GM19438 (cell line): Measurements from ENCODE around the gene HOXB3.
A peak's percentile ranks its signal among the peaks of the same experiment; 100 is the strongest.

Source experiments
- ATAC-seq: cut with Tn5 transposase; IDR thresholded peaks from one replicate; pipeline ENCODE4 v1.9.1; 2021; ENCODE audit warnings: low read depth; ENCODE audit not compliant: unreplicated experiment

Gene HOXB3

DNA sequence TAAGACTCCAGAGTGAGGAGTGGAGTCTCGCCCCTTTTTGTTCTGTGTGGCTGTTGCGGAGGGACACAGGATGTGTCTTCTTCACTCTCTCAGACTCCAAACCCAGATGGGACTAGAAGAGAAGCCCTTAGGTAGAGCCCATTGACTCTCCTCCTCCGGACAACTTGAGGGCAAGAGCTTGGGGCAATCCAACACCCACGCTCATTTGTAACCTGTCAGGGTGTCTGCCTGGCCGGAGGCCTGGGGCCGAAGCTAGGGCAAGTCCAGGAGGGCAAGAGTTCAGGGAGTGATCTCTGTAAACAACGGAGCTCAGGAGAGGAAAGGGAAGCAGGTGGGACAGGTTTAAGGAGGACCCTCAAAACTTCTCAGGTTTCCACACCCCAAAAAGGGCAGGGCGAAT lies 57.8 kb downstream of the HOXB3 start:
- ATAC-seq = no peak

DNA sequence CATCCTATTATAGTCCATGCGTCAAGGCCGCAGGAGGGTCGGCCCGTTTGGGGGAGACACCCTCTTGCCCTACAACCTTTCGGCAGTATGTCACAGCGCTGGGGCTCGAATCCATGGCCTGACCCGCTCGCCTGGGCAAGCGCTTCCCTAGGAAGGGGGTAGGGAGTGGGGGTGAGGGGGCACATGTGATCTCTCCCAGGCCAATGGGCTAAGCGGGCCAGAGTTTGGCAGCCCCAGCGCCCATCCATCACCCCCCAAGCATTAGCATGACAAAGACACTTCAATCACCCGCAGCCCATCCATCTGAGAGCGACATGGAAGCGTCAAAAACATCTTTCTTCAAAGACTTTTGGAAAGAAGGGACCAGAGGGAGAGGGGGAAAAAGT lies 59.2 kb downstream of the HOXB3 start, which contains the start of gene HOXB1:
Gene HOXB1 (minus strand): TSS at position 125 of the 386 bp plus-strand sequence. CDS start 107 bp downstream, at position 18.
- ATAC-seq = no peak

DNA sequence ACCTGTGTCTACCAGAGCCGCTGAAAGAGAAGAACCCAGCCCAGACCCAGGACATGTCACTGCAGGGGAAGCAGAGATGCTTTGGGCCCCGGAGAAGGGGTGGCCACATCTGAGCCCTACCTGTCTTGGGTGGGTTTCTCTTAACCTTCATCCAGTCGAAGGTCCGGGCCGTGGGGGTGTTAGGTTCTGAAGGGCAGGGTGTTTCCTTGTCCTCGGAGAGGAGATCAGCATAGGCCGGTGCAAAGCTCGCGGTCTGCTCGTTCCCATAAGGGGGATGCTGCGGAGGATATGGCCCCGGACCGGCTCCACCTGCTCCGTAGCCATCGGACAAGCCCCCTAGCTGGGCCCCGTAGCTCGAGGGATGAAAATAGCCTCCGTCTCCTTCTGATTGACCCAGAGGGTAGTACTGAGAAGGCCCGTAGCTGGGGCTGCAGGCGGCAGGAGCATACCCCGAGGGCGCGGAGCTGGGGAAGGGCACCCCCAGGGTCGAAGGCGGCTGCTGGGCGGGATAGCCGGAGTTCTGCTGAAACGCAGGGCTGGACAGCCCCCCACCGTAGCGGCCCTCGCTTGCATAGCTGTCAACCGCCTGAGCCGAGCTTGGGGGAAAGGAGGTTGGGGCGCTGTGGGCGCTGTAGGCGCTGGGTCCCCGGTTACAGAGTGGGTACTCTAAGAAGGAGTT lies 59.7 kb downstream of the HOXB3 start:
- no peak for ATAC-seq

DNA sequence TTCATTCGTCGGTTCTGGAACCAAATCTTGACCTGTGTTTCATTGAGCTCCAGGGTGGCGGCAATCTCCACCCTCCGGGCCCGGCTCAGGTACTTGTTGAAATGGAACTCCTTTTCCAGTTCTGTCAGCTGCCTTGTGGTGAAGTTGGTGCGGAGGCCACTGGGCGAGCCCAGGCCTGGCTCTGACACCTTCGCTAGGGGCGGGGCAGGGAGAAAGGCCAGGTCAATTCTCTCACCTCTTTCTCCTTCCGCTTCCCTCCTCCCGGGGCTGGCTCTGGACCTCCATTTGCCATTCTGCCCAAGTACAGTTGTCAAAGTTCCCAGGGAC lies 60.4 kb downstream of the HOXB3 start:
- ATAC-seq = no peak

DNA sequence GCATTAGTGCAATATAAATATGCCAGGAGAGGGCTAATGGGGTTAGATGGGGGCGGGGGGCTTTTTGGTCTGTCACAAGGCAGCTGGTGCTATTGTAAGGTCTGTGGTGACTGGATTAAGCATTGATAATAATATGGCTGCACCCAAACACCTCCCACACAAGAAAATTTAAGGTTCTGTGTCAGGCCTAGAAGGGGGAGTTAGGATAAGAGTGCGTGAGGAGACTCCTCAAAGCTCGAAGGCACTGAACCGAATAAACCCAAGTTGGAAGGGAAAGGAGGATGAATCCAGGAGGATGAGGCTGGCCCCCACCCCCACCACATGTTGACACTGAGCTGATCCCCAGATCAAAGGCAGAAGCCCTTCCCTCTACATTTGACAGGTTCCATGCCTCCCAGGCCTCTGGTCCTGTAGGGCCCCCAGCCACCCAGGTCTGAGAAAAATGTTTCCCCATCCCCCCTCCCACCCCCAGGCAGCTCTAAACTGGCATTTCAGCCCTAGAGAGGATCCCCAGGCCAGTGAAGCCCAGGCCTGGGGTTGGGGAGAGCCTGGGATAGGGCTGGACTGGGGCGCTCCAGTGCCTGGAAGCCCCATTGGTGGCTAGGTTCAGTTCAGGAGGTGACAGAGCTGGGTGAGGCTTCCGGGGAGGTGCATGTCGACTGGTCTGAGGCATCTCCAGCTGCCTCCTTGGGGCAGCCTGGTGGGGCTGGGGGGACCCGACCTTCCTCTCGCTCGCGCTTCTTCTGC lies 60.9 kb downstream of the HOXB3 start:
- ATAC-seq = no peak

DNA sequence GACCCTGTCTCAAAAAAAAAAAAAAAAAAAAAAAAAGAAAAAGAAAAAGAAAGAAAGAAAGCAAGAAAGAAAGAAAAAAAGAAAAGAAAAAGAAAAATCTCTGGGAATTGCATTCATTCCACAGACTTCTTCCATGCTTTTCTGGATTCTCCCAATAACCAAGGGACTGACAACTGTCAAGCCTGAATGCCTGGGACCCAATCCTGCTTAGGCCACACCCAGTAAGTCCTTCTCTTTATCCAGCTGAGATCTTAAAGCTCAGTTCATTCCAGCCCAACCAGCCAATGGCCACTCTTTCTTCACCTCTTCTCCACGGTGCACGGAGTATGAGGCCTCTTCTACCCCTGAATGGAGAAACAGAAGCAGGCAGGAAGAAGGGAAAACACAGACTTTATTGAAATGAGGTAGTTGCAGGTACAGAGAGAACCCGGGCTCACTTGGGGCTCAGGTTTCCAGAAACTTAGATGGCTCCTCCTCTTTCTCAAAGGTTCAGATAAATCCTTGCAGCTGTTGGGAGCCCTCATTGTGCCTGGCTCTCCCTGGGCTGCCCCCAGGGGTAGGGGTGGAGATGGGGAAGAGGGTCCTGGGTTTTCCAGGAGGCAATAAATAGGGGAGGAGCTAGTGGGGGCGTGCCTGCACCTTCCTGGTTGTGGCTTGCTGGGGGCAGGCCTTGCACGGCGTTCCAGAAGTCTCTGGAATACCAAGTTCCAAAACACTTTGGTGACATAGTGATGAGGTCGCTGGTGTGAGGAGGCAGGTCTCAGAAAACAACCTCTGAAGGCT lies 61.7 kb downstream of the HOXB3 start:
- no peak for ATAC-seq

DNA sequence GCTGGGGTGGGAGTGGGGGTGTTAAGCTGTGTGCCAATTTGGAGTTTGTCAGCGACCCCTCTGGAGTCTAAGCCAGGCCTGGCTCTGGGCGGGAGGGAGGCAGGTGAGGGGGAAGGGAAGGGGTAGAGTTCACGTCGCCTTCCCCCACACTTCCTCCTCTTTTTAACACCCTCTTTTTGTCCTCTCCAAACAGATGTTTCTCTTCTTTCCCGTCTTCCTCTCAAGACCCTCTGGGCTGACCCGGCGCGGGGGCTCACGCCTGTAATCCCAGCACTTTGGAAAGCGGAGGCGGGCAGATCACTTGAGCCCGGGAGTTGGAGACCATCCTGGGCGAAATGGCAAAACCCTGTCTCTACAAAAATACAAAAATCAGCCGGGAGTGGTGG lies 62.5 kb downstream of the HOXB3 start:
- ATAC-seq = no peak

DNA sequence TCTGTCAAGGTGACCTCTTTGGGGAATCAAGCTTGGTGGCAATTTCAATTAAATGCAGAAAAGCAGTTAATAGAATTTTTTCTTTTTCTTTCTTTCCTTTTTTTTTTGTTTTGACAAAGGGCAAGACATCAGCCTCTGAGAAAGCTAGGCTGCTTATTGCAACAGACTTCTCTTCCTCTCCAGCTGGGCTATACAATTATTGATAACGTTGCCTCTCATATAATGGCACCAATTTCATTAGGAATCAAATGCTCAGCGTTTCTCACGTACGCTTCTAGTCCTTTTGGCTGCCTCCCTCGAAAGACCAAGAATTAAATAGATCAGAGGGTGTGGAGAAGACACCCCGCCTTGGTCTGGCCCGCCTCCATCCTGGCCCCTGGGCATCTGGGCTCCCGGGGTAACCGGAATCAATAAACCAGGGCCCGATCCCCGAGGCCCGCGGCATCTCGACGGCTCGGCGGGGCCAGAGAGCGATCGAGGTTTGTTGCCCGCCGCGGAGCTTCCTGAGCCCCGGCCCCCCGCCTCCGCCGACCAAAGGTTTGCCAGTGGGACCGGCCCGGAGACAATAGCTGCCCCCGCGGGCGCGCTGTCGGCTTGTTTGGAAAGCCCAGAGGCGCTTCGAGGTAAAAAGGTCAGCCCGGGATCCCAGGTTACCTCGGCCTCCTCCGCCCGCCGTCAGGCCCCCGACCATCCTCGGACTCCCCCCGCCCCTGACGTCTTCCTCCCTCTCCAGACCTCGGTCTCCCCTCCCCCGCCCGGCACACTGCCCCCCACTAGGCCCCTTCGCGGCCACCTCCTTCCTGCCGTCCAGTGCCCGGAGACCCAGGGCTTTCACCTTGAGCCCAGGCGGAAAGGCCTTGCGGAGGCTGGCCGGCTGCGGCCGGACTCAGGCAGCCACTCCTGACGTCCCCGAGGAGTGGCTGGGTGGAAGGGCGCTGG lies 63.2 kb downstream of the HOXB3 start:
- no peak for ATAC-seq

DNA sequence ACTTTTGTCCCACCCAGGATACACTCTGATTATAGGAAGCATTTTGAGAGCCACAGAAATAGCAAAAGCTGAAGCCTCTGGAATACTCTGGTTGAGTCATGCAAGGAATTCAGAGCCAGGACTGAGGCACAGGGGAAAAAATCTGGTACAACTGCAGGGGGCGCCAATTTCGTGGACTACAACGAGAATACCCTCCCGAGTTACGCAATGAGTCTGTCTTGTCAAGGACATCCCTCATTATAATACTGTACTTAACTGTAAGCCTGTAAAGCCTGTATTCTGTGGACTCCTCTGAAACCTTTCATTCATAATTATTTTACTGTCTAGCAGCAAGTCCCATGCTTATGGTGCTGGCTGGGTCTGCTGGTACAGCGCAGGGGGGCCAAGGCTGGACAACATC lies 67.0 kb downstream of the HOXB3 start:
- no peak for ATAC-seq

DNA sequence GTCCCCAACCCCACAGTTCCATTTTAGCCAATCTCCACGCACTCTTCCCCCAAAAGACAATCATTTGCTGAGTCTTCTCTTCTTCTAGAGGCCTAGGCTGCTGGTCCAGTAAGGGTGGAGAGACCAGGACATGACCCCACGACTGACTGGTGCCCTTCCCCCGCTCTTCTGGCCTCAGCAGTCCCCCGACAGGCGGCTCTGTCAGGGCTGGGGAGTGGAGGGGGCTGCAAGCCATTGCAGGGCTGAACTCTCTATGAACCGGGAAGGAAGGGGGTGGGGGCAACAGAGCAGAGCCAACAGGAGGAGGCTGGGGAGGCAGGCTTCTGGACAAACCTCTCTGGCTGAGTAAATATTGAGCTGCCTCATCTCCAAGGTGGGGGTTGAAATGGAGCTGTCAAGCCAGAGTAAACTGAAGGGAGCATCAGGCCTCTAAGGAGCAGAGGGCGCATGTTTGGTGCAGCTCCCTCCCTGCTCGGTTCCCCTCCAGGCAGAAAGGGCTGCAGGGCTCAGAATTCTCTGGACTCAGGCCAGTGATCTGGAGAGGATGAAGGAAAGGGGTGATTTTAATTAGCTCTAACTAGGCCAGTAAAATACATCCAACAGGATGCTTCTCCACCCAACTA lies 67.9 kb downstream of the HOXB3 start:
- ATAC-seq = no peak

DNA sequence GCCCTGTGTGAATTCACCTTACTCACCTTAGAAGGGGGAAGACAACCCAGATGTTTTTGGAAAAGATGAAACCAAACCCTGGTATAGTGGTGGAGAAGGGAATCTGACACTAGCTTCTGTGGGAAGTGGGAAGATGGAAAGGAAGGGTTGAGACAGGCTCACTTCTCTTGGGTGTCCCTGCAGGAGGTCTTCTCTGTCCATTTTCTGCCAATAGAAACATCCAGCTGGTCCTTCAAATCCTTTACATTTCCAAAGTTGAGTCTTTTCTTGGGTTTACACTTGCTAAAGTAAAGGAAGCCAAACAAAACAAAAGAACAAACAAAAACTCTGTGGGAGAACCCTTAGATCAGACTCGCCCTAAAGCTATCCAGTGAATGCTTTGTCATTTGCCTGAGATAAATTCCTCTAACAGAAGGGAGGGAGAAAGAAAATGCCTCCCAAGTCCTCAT lies 69.4 kb downstream of the HOXB3 start:
- ATAC-seq = no peak

DNA sequence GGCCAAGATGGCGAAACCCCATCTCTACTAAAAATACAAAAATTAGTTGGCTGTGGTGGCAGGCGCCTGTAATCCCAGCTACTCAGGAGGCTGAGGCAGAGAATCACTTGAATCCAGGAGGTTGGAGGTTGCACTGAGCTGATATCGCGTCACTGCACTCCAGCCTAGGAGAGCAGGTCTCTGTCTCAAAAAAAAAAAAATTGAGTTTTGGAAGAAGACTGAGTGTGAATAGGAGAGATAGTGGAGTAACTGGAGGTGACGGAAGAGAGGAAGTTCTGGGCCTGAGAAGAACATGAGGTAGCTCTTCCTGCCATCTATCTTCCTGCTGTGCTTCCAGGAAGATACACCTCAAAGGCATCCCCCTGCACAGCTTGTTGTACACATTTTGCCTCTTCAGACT lies 70.6 kb downstream of the HOXB3 start:
- no peak for ATAC-seq

DNA sequence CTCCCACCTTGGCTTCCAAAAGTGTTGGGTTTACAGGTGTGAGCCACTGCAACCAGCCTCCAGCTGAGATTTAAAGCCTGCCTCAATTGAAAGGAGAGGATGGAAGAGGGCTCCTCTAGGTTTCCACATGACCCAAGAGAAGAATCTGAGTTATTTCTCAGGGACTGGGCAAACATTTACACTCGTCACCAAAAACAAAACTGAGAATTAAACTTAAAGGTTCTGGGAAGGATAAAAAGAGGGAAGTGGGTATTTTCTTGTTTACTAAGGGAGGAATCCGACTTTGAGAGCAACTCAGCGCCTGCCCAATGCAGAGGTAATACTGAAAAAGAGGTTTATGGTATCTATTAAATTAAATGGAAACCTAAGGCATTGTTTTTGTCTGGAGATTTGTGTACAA lies 72.6 kb downstream of the HOXB3 start:
- peak; percentile 51 for ATAC-seq

DNA sequence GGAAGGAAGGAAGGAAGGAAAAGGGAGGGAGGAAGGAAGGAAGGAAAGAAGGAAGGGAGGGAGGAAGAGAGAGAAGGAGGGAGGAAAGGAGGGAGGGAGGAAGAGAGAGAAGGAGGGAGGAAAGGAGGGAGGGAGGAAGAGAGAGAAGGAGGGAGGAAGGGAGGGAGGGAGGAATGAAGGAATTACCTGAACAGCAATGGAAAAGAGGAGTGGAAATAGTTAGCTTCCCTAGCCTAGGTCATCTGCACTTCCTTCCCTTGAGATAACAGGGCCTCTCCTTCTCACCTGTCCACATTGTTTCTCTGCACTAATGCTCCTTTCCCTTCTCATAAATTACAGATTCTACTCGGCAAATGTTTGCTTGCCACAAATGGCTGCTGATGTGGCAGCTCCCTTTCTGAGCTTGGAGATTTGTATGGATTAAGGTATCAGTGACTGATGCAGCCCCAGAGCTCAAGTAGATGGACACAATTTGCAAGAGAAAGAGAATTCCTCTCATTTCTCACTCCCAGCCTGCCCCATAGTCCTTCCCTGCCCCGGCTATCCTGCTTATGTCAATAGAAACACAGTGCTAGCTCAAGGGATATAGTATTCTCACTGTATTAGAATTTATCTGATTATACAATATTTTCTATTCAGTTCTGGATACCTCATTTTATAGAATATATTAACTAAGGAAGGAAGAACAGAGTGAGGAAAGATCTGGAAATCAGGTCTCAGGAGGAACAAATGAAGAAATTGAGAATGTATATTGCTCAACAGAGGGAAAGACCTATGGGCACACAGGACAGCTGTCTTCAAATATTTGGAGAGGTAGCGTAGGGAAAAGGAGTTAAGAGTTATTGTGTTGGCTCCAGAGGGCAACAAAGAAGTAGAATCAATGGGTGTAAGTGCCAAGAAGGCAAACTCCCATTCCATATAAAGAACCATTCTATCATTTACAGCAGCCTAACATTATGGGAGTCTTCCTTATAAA lies 73.8 kb downstream of the HOXB3 start:
- ATAC-seq = no peak

DNA sequence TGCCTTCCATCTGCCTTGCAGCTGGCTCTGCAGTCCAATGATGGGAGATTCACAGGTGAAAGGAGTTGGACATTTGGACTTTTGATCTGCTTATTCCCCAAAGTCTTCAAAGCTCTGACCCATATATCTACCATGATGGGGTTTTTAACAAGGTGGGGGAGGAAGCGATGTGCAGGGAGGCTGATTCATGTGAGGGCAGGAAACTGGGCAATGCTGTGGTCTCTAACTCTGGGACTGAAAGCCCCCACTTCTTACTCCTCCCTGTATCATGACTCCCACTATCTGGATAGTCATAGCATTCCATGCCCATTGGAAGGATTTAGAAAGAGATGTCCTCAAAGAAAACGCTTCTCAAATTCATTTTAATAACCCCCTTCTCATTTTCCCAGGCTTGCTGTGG lies 75.6 kb downstream of the HOXB3 start:
- ATAC-seq = no peak

DNA sequence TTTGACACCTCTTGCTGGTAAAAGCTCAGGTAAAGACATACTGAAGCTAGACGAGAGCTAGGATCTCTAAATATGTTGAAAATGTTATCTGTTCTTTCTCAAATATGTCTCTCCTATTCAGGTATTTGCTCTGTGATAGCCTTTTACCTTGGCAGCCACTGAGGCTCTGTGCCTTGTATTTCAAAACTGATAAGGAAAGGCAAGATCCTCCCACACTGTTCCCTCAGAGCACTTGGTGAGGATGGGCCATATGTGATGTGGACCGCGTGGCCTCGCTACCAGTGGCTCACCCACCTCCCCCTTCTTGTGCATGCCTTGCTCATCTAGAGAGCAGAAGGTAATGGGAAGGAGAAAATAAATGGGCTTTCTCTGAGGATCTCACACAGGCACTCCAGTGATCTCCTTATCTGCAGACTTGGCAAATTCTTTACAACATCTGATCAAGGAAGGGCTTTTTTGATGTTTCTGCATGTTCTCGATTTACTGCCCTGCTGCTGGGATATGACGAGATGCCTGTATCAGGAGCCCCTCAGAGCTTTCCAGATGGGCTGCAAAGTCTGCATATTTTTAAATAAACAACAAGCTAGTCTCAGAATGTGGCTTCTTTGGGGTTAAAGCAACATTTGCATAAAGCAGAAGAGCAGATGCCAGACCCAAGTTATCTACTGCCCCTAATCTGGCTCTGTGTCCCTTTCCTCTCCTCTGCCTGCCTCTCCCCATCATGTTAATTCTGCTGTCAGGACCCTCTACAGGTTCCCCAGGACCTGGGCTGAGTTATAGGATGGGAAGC lies 76.2 kb downstream of the HOXB3 start:
- no peak for ATAC-seq

DNA sequence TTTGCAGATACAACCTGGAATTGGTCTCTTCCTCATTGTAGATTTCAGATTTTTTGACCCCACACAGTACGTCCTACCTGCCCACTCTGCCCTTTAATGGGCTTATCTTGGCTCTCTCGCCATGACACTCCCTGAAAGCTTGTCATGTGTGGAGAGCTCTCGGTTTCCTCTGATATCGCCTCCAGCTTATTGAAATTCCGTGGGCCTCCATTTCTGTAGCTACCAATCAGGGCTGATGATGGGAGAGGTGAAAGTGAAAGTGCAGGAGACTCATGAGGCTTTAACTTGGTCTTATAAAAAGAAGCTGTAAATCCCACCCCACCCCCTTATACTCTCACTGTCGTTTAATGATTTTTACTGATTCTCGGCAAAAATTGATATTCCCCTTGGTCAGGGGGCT lies 76.9 kb downstream of the HOXB3 start:
- ATAC-seq = no peak
